Choroid plexus epithelial cell (primary cell): Measurements from ENCODE around the gene MUC5B.

Experiments used
- DNase-seq: peaks from one replicate; pipeline ENCODE4 v3.0.0-alpha.2; 2010; ENCODE audit warnings: low read depth
- H3K4me3 ChIP-seq: 2 replicates; pipeline ENCODE4 v1.5.1; 2011; ENCODE audit warnings: low read depth, mild to moderate bottlenecking, control low read depth, low read length, moderate library complexity
- CTCF ChIP-seq: conservative IDR thresholded peaks from 2 replicates; pipeline ENCODE4 v1.5.1; 2011; ENCODE audit warnings: low read depth, mild to moderate bottlenecking, control low read depth, inconsistent platforms, low read length, moderate library complexity

MUC5B gene

DNA sequence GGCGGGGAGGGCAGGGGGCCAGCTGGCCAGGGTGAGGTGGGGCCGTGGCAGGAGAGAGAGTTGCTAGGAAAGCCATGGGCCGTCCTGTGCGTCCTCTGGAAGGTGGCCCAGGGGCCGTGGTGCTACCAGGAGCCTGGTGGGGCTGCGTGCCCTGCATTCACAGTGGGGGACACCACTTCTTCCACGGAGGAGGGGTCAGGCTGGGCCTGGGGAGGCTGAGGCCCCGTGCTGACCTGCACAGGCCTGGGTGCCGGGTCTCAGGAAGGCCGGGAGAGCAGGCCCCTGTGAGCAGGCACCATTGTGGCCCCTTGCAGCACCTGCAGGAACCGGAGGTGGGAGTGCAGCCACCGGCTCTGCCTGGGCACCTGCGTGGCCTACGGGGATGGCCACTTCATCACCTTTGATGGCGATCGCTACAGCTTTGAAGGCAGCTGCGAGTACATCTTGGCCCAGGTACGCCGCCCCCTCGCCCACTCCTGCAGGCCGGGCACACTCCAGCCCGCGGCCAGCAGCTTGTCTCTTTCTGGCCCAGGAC lies 12.0 kb downstream of the MUC5B start:
- no peak for DNase-seq
- TF ChIP-seq CTCF, result no peak

DNA sequence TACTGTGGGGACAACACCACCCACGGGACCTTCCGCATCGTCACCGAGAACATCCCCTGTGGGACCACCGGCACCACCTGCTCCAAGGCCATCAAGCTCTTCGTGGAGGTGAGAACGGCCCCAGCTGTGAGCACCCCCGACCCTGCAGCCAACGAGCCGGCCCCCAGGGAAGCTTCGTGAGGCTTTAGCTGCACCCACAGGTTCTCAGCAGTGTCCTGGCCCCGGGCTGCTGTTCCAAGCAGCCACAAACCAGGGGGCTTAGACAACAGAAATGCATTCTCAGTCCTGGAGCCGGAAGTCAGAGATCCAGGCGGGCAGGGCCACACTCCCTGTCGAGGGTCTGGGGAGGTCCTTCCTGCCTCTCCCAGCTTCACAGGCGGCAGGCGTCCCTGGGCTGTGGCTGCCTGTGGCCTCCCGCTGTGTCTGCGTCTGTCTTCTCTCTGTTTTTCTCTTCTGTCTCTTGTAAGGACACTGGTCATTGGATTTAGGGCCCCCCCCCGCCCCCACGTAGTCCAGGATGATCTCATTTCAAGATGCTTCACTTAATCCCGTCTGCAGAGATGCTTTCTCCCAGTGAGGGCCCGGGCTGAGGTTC lies 12.5 kb downstream of the MUC5B start:
- H3K4me3 ChIP-seq, result no peak overlapping the region
- no peak for TF ChIP-seq CTCF
- no peak for DNase-seq

More for the DNA sequence above, 12.0 kb downstream of the MUC5B start:
- H3K4me3 ChIP-seq, result no peak overlapping the region

GRCh38 chr11:1235901-1236315 lies 13.0 kb downstream of the MUC5B start:
- H3K4me3 ChIP-seq, result no peak overlapping the region
- DNase-seq, result no peak
- TF ChIP-seq CTCF, result no peak

DNA sequence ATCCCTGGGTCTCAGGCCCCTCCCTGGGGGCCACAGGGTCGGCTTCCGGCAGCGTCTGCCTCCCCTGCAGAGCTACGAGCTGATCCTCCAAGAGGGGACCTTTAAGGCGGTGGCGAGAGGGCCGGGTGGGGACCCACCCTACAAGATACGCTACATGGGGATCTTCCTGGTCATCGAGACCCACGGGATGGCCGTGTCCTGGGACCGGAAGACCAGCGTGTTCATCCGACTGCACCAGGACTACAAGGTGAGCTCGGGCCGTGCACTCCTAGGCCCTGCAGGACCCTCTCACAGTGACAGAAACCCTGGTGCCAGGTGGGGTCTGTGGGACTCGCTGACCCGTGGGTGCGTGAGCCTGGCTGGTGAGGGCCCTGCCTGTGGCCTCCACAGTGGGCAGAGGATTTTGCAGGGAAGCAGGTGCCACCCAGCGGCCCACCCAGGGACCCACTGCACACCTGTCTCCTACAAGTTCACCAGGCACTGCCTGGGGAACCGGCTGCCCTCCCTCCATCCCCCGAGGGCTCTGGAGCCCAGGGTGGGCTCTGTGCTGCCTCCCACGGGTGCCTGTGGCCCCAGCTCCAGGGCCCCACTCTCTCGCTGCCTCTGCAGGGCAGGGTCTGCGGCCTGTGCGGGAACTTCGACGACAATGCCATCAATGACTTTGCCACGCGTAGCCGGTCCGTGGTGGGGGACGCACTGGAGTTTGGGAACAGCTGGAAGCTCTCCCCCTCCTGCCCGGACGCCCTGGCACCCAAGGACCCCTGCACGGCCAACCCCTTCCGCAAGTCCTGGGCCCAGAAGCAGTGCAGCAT lies 13.7 kb downstream of the MUC5B start:
- no peak for TF ChIP-seq CTCF
- DNase-seq, result no peak
- no peak overlapping the region for H3K4me3 ChIP-seq

GRCh38 chr11:1237128-1237580 lies 14.3 kb downstream of the MUC5B start:
- DNase-seq, result no peak
- no peak overlapping the region for H3K4me3 ChIP-seq
- no peak for TF ChIP-seq CTCF

DNA sequence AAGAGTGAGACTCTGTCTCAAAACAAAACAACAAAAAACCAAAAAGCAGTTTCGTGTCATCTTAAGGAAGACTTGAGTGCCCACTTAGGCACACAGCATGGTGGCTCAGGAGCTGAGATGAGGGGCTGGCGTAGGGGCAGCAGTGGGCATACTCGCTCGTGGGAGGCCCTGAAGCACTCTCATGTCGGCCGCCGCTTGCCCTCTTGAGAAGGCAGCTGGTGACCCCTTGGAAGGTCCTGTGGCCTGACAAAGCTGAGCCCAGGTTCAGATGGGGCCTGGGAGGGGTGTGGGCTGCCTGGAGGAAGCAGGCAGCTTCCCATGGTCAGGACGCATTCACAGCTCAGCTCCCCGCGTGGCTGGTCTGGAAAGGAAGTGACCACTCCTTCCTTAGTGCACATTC lies 15.0 kb downstream of the MUC5B start:
- TF ChIP-seq CTCF, result no peak
- no peak overlapping the region for H3K4me3 ChIP-seq
- no peak for DNase-seq
